Glutamatergic neuron (in vitro differentiated cells): ENCODE results near the gene ETS1. TPM values are rescaled to one million over a fixed set of nuclear protein-coding genes. Genes with fewer than 3 reads are reported as not detected.

Experiments used
- DNase-seq: peaks from one replicate; pipeline ENCODE4 v3.0.0; 2022
- H3K27ac Mint-ChIP-seq: one replicate; pipeline ENCODE4 v1.8.0; 2020; ENCODE audit warnings: mild to moderate bottlenecking, mixed read lengths, inconsistent platforms; ENCODE audit not compliant: unreplicated experiment
- H3K27me3 Mint-ChIP-seq: one replicate; pipeline ENCODE4 v1.8.0; 2020; ENCODE audit warnings: mild to moderate bottlenecking, moderate library complexity, mixed read lengths, inconsistent platforms; ENCODE audit not compliant: unreplicated experiment
- H3K36me3 Mint-ChIP-seq: one replicate; pipeline ENCODE4 v1.8.0; 2020; ENCODE audit warnings: mild to moderate bottlenecking, mixed read lengths, inconsistent platforms; ENCODE audit not compliant: unreplicated experiment
- H3K4me1 Mint-ChIP-seq: one replicate; pipeline ENCODE4 v1.8.0; 2020; ENCODE audit warnings: mild to moderate bottlenecking, low read depth, mixed read lengths, inconsistent platforms; ENCODE audit not compliant: unreplicated experiment
- H3K4me3 Mint-ChIP-seq: one replicate; pipeline ENCODE4 v1.8.0; 2020; ENCODE audit warnings: mild to moderate bottlenecking, mixed read lengths, inconsistent platforms; ENCODE audit not compliant: unreplicated experiment
- H3K9me3 Mint-ChIP-seq: one replicate; pipeline ENCODE4 v1.8.0; 2020; ENCODE audit warnings: mild to moderate bottlenecking, moderate library complexity, mixed read lengths, inconsistent platforms; ENCODE audit not compliant: unreplicated experiment
- CTCF ChIP-seq: fragments of 200-600 bp; sonication (generic); IDR thresholded peaks from one replicate; pipeline ENCODE4 v1.5.0; 2021; ENCODE audit not compliant: partially characterized antibody, unreplicated experiment
- total RNA-seq: library from RNA; stranded (reverse); fragmentation: NEBNext Ultra II Directional; extraction: Animal tissue kit (Norgen Biotek cat#: 25700); gene quantifications from one replicate; pipeline ENCODE4 v1.2.1, GENCODE V29; 2021; ENCODE audit not compliant: unreplicated experiment

Gene ETS1
- total RNA-seq, 1 donor from 2014 or later = 1.0 TPM

- TF ChIP-seq CTCF = no peak
- Mint-ChIP-seq H3K27me3 (peaks cover 2% of the 10 kb centered on the region), H3K9me3 (no peaks in the 10 kb centered on the region), H3K27ac (no peak overlapping the region), H3K4me3 (no peak overlapping the region), H3K4me1 (no peaks in the 10 kb centered on the region), H3K36me3 (no peaks in the 10 kb centered on the region)
- no peak for DNase-seq
These were observed 107.3 kb downstream of the ETS1 start for GRCh38 chr11:128480066-128480465.

GRCh38 chr11:128479144-128479543, 108.2 kb downstream of the ETS1 start:
- H3K4me3 Mint-ChIP-seq = no peak overlapping the region
- no peak overlapping the region for H3K27ac Mint-ChIP-seq
- no peak for DNase-seq
- H3K4me1 Mint-ChIP-seq = no peaks in the 10 kb centered on the region
- H3K36me3 Mint-ChIP-seq = no peaks in the 10 kb centered on the region
- H3K27me3 Mint-ChIP-seq = peaks cover 2% of the 10 kb centered on the region
- no peaks in the 10 kb centered on the region for H3K9me3 Mint-ChIP-seq
- no peak for TF ChIP-seq CTCF

- no peaks in the 10 kb centered on the region for H3K36me3 Mint-ChIP-seq
- H3K27me3 Mint-ChIP-seq = peaks cover 2% of the 10 kb centered on the region
- no peak for TF ChIP-seq CTCF
- no peak for DNase-seq
- no peaks in the 10 kb centered on the region for H3K4me1 Mint-ChIP-seq
- no peak overlapping the region for H3K4me3 Mint-ChIP-seq
- no peaks in the 10 kb centered on the region for H3K9me3 Mint-ChIP-seq
- no peak overlapping the region for H3K27ac Mint-ChIP-seq
These were observed 109.1 kb downstream of the ETS1 start for GRCh38 chr11:128478305-128478704.

GRCh38 chr11:128477811-128478210, 109.5 kb downstream of the ETS1 start:
- Mint-ChIP-seq H3K4me3 (no peak overlapping the region), H3K9me3 (no peaks in the 10 kb centered on the region), H3K4me1 (no peaks in the 10 kb centered on the region)

DNA sequence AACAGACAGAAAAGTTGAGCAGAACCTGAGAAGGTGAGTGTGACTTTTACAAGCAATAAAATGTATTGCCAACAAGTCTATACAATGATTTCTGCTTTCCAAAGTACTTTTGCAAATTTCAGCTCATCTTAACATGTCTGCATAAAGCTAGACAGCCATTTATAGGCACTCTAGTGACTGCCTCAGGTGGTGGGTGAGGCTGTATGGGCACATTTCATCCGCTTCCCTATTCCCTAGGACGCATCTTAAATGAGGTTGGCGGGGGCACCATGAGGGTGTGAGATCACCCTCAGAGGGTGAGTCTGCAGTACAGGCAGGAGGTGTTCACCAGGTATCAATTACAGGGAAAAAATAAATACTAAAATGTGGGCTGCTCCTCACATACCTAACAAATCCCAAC, 110.1 kb downstream of the ETS1 start:
- DNase-seq = no peak
- no peaks in the 10 kb centered on the region for H3K4me1 Mint-ChIP-seq

More at GRCh38 chr11:128477811-128478210, 109.5 kb downstream of the ETS1 start:
- H3K27me3 Mint-ChIP-seq = peaks cover 2% of the 10 kb centered on the region
- no peak for TF ChIP-seq CTCF
- H3K27ac Mint-ChIP-seq = no peak overlapping the region
- no peaks in the 10 kb centered on the region for H3K36me3 Mint-ChIP-seq
- no peak for DNase-seq

More for the DNA sequence above, 110.1 kb downstream of the ETS1 start:
- Mint-ChIP-seq H3K36me3 (no peaks in the 10 kb centered on the region), H3K27ac (no peak overlapping the region), H3K9me3 (no peaks in the 10 kb centered on the region), H3K4me3 (no peak overlapping the region), H3K27me3 (peaks cover 2% of the 10 kb centered on the region)
- TF ChIP-seq CTCF = no peak
